ENCODE results near the gene SACM1L.

The SACM1L gene

DNA sequence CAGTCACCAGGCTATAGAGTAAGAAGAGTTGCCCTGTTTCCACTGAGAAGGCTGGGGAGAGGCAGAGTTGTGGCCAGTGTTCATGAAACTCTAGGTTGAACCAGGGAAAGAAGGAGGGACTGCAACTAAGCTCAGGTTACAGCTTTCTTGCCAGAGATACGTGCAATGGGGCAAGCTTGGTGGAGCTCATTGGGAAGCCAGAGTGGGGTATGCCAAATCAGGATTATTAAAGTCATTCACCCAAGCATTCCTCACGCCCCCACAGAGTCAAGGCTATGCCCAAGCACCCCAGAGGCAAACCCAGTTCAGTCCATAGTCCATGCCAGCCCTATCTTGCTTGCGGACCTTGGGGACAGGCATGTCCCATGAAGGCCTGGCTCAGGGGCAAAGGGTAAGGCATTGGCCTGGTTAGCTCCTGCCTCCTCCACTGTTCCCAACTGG, 89.6 kb downstream of the SACM1L start:
- no peak overlapping the region for H2BK15ac ChIP-seq (replicated peaks; ENCODE audit: low read depth)
- H2BK5ac ChIP-seq (ENCODE audit: low read length), result no peak overlapping the region
- no peaks in the 10 kb centered on the region for H3K36me3 ChIP-seq (ENCODE audit: control insufficient read depth, insufficient read depth, low read length)
- no peak overlapping the region for H3K4me3 ChIP-seq (ENCODE audit: low read length)
- no peak overlapping the region for H4K5ac ChIP-seq (ENCODE audit: low read length)
- H3K4me2 ChIP-seq (ENCODE audit: low read length), result no peak overlapping the region
- H3K56ac ChIP-seq (ENCODE audit: low read length), result no peak overlapping the region
- H3K79me2 ChIP-seq (ENCODE audit: control insufficient read depth, insufficient read depth, low read length), result no peaks in the 10 kb centered on the region
- H3K23ac ChIP-seq (ENCODE audit: low read length), result no peak overlapping the region
- no peak overlapping the region for H2BK120ac ChIP-seq (ENCODE audit: low read depth, low read length)
- no peak overlapping the region for H4K8ac ChIP-seq (ENCODE audit: low read depth, low read length)
- H3K79me1 ChIP-seq (ENCODE audit: low read length), result no peaks in the 10 kb centered on the region
- DNase-seq, result no peak
- H3K27ac ChIP-seq (ENCODE audit: low read depth, low read length), result no peak overlapping the region
- no peak overlapping the region for H3K9ac ChIP-seq (ENCODE audit: low read length)
- H3K4ac ChIP-seq (ENCODE audit: low read depth, low read length), result no peak overlapping the region
- no peaks in the 10 kb centered on the region for H3K4me1 ChIP-seq (ENCODE audit: control insufficient read depth, low read depth, low read length)
- WGBS (ENCODE audit: extremely low coverage, insufficient coverage, low lambda C conversion rate), result no CpG with 5 or more reads among the region's 3 CpGs
- H3K27me3 ChIP-seq (ENCODE audit: insufficient read depth, low read length, poor library complexity), result no peaks in the 10 kb centered on the region
- no peak overlapping the region for H3K18ac ChIP-seq (ENCODE audit: low read length)
- no peak overlapping the region for H2AK5ac ChIP-seq (ENCODE audit: low read length)

DNA sequence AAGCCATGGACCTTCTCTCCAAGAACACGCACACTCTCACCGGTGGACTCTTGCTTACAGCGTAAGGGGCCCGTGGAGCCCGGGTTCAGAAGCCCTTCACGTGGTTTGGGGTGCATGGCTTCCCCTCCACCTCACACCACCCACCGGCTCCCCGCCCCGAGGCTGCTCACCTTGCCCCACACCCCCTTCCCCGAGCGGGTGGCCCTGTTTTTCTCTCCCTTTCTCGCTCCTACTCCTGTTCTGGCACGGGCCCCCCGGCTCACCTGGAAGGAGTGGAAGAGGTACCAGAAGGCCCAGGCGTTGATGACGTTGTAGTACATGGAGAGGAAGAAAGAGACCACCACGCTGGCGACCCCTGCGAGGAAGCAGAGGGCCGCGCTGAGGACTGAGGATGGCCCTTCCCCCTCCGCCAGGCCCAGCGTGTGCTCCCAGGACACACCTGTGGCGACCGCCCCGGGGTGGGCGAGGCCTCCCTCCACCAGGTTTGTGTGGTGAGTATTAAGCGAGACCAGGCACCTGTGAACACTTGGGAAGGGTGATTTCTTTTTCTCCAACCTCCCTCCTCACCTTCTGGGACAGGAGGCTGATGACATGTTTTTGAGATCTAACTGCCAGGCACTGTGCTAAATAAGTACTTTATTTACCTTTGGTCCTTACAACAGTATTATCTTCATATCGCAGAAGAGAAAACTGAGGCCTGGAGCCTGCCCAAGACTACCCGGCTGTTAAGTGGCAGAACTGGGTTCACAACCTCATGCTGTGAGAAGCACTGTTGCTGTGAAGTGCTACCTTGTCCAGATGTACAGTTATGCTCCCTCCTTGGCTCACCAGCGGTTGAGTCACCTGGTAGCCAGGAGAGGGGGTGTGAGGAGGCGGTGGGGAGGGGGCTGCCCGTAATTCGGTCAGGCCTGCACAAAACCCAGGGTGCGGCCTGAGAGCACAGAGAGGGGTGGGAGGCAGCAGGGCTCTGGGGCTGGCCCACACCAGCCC, 90.8 kb downstream of the SACM1L start:
- Histone ChIP-seq H2AK5ac (ENCODE audit: low read length) (no peak overlapping the region), H2BK15ac (replicated peaks; ENCODE audit: low read depth) (no peak overlapping the region), H3K79me2 (ENCODE audit: control insufficient read depth, insufficient read depth, low read length) (no peaks in the 10 kb centered on the region), H3K79me1 (ENCODE audit: low read length) (no peaks in the 10 kb centered on the region), H3K4me2 (ENCODE audit: low read length) (no peak overlapping the region), H3K4me3 (ENCODE audit: low read length) (no peak overlapping the region), H3K56ac (ENCODE audit: low read length) (no peak overlapping the region), H3K9ac (ENCODE audit: low read length) (no peak overlapping the region), H3K23ac (ENCODE audit: low read length) (no peak overlapping the region), H2BK120ac (ENCODE audit: low read depth, low read length) (no peak overlapping the region), H3K18ac (ENCODE audit: low read length) (no peak overlapping the region), H3K4me1 (ENCODE audit: control insufficient read depth, low read depth, low read length) (no peaks in the 10 kb centered on the region), H3K27ac (ENCODE audit: low read depth, low read length) (no peak overlapping the region), H3K27me3 (ENCODE audit: insufficient read depth, low read length, poor library complexity) (no peaks in the 10 kb centered on the region), H3K36me3 (ENCODE audit: control insufficient read depth, insufficient read depth, low read length) (no peaks in the 10 kb centered on the region), H4K5ac (ENCODE audit: low read length) (no peak overlapping the region), H2BK5ac (ENCODE audit: low read length) (no peak overlapping the region), H4K8ac (ENCODE audit: low read depth, low read length) (no peak overlapping the region), H3K4ac (ENCODE audit: low read depth, low read length) (no peak overlapping the region)
- no peak for DNase-seq
- no CpG with 5 or more reads among the region's 35 CpGs for WGBS (ENCODE audit: extremely low coverage, insufficient coverage, low lambda C conversion rate)

DNA sequence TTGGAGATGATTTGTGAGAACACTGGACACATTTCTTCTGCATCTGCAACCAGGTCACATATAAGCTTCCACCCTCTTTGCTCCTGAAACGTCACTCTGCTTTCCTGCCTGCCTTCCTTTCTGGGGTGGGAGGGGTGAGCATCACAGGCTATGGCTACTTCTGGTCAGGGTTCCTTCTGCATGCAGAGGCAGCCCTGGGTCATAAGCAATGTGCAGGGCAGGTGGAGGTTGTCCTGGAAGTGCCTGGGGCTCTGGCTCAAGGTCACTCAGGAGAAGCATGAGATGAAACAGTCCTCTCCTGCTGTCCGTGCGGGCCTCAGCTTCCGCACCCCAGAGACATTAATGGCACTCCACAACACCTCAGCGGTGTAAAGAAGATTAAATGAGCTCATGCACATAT, 92.1 kb downstream of the SACM1L start:
- Histone ChIP-seq H4K8ac (ENCODE audit: low read depth, low read length) (no peak overlapping the region), H3K79me1 (ENCODE audit: low read length) (no peaks in the 10 kb centered on the region), H3K4me1 (ENCODE audit: control insufficient read depth, low read depth, low read length) (no peaks in the 10 kb centered on the region), H3K23ac (ENCODE audit: low read length) (no peak overlapping the region), H3K79me2 (ENCODE audit: control insufficient read depth, insufficient read depth, low read length) (no peaks in the 10 kb centered on the region), H3K27me3 (ENCODE audit: insufficient read depth, low read length, poor library complexity) (no peaks in the 10 kb centered on the region), H4K5ac (ENCODE audit: low read length) (no peak overlapping the region), H3K4me3 (ENCODE audit: low read length) (no peak overlapping the region), H3K4ac (ENCODE audit: low read depth, low read length) (no peak overlapping the region), H3K27ac (ENCODE audit: low read depth, low read length) (no peak overlapping the region), H3K56ac (ENCODE audit: low read length) (no peak overlapping the region), H2BK15ac (replicated peaks; ENCODE audit: low read depth) (no peak overlapping the region), H2BK120ac (ENCODE audit: low read depth, low read length) (no peak overlapping the region), H3K4me2 (ENCODE audit: low read length) (no peak overlapping the region), H2AK5ac (ENCODE audit: low read length) (no peak overlapping the region), H3K18ac (ENCODE audit: low read length) (no peak overlapping the region), H3K9ac (ENCODE audit: low read length) (no peak overlapping the region), H2BK5ac (ENCODE audit: low read length) (no peak overlapping the region), H3K36me3 (ENCODE audit: control insufficient read depth, insufficient read depth, low read length) (no peaks in the 10 kb centered on the region)
- no peak for DNase-seq
- WGBS (ENCODE audit: extremely low coverage, insufficient coverage, low lambda C conversion rate), result no CpG with 5 or more reads among the region's 5 CpGs

DNA sequence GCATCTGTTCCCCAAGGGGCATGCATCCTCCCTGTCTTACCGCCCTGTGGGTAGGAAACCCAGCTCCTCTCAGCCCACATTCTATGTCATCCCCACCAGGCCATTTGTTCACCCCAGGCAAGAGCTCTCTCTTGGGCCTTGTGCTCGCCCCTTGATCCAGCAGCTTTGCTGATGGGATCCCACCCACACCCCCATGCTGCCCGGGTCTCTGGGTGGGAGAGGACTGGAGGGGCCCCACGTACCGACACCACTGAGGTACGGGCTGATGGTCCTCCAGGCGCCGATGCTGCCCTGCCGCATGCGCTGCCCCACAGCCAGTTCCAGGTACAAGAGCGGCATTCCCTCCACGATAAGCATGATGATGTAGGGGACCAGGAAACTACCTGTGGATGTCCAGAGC, 92.6 kb downstream of the SACM1L start:
- WGBS (ENCODE audit: extremely low coverage, insufficient coverage, low lambda C conversion rate), result no CpG with 5 or more reads among the region's 12 CpGs
- Histone ChIP-seq H3K27ac (ENCODE audit: low read depth, low read length) (no peak overlapping the region), H4K5ac (ENCODE audit: low read length) (no peak overlapping the region), H3K4me2 (ENCODE audit: low read length) (no peak overlapping the region), H3K79me2 (ENCODE audit: control insufficient read depth, insufficient read depth, low read length) (no peaks in the 10 kb centered on the region), H2BK5ac (ENCODE audit: low read length) (no peak overlapping the region), H4K8ac (ENCODE audit: low read depth, low read length) (no peak overlapping the region), H2BK15ac (replicated peaks; ENCODE audit: low read depth) (no peak overlapping the region), H3K9ac (ENCODE audit: low read length) (no peak overlapping the region), H2AK5ac (ENCODE audit: low read length) (no peak overlapping the region), H3K79me1 (ENCODE audit: low read length) (no peaks in the 10 kb centered on the region), H3K4ac (ENCODE audit: low read depth, low read length) (no peak overlapping the region), H3K18ac (ENCODE audit: low read length) (no peak overlapping the region), H3K27me3 (ENCODE audit: insufficient read depth, low read length, poor library complexity) (no peaks in the 10 kb centered on the region), H3K4me3 (ENCODE audit: low read length) (no peak overlapping the region), H3K23ac (ENCODE audit: low read length) (no peak overlapping the region), H3K36me3 (ENCODE audit: control insufficient read depth, insufficient read depth, low read length) (no peaks in the 10 kb centered on the region), H3K56ac (ENCODE audit: low read length) (no peak overlapping the region), H3K4me1 (ENCODE audit: control insufficient read depth, low read depth, low read length) (no peaks in the 10 kb centered on the region), H2BK120ac (ENCODE audit: low read depth, low read length) (no peak overlapping the region)
- DNase-seq, result no peak

DNA sequence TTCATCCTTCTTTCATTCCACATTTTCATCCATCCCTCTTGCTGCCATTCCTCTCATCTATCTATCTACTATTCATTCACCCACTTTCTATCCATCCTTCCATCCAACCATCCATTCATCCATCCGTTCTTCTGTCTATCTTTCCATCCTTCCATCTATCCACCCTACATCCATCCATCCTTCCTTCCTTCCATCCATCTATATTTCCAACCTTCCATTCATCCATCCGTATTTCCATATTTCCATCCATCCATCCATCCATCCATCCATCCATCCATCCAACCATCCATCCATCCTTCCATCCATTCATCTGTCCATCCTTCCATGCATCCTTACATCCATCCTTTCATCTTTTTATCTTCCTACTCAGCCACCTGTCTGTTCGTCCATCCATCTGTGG, 93.2 kb downstream of the SACM1L start:
- H3K79me1 ChIP-seq (ENCODE audit: low read length), result no peaks in the 10 kb centered on the region
- no peak overlapping the region for H2BK5ac ChIP-seq (ENCODE audit: low read length)
- no peak overlapping the region for H3K4me2 ChIP-seq (ENCODE audit: low read length)
- no peaks in the 10 kb centered on the region for H3K79me2 ChIP-seq (ENCODE audit: control insufficient read depth, insufficient read depth, low read length)
- no peak overlapping the region for H4K8ac ChIP-seq (ENCODE audit: low read depth, low read length)
- no peaks in the 10 kb centered on the region for H3K4me1 ChIP-seq (ENCODE audit: control insufficient read depth, low read depth, low read length)
- no peak overlapping the region for H3K4ac ChIP-seq (ENCODE audit: low read depth, low read length)
- H3K9ac ChIP-seq (ENCODE audit: low read length), result no peak overlapping the region
- no peak overlapping the region for H2BK15ac ChIP-seq (replicated peaks; ENCODE audit: low read depth)
- H2BK120ac ChIP-seq (ENCODE audit: low read depth, low read length), result no peak overlapping the region
- no peak overlapping the region for H4K5ac ChIP-seq (ENCODE audit: low read length)
- no peak overlapping the region for H2AK5ac ChIP-seq (ENCODE audit: low read length)
- H3K4me3 ChIP-seq (ENCODE audit: low read length), result no peak overlapping the region
- WGBS (ENCODE audit: extremely low coverage, insufficient coverage, low lambda C conversion rate), result 99% methylated on average over 2 of the region's 3 CpGs
- no peak overlapping the region for H3K27ac ChIP-seq (ENCODE audit: low read depth, low read length)
- no peak overlapping the region for H3K56ac ChIP-seq (ENCODE audit: low read length)
- no peak overlapping the region for H3K18ac ChIP-seq (ENCODE audit: low read length)
- no peak for DNase-seq
- no peaks in the 10 kb centered on the region for H3K36me3 ChIP-seq (ENCODE audit: control insufficient read depth, insufficient read depth, low read length)
- no peaks in the 10 kb centered on the region for H3K27me3 ChIP-seq (ENCODE audit: insufficient read depth, low read length, poor library complexity)
- H3K23ac ChIP-seq (ENCODE audit: low read length), result no peak overlapping the region

Measured in mesendoderm (in vitro differentiated cells).